ENCODE measurements around the gene FAM124B.

DNA sequence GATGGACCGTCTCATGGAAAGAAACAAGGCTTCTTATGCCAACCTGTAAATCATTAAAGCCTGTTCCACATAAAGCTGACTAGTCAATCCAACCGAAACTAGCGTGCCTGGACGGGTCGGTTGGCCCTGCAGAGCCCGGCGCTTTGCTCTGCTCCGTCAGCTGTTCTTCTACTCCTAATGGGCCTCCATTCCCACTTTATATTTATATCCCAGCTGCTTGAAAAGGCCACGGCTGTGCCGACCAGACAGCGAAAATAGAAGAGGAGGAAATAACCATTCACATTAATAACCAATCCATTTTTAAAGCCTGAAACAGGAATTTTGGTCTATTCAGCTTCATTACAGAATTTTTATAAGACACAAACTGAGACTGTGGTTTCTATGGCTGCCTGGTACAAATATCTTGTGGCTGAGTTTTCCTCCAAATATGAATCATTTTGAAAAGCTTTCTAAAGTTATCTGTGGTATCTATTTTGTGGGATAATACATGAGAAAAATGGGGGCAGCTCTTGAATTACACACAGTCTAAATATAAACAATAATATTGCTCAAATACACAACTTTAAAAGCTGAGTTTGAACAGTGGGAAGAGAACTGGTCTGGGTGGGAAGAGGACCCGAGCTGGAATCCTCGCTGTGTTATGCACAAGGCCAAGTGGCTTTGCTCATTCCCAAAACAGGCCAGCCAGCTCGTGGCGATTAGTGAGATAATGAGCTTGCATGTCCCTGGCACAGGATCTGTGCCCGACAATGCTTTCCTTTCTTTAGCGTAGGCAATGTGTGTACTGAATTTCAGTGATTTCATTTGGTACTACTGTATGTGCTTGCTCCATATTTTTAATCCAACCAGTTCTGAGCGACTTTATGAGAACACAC is 10.5 kb upstream of the FAM124B start:
- TF ChIP-seq CTCF (conservative IDR thresholded peaks at IDR 0.05; ENCODE audit: low read depth, low read length) (no peak), EZH2phosphoT487 (IDR thresholded peaks at IDR 0.05; ENCODE audit: borderline replicate concordance, low read length) (no peak), EZH2 (IDR thresholded peaks at IDR 0.05; ENCODE audit: low read length, unreplicated experiment) (no peak)

All from PC-3 (cell line).